ENCODE data around the gene FMO4.

GRCh38 chr1:171311771-171312558 lies 2.0 kb upstream of the FMO4 start:
- no peak for TF ChIP-seq CTCF (IDR thresholded peaks at IDR 0.05; ENCODE audit: low read depth, low read length, poor library complexity, severe bottlenecking)
- TF ChIP-seq EZH2phosphoT487 (IDR thresholded peaks at IDR 0.05; ENCODE audit: borderline replicate concordance, low read length), result no peak

Data from DOHH2 (cell line).